Mesendoderm (in vitro differentiated cells): ENCODE measurements around the gene RASAL2.
"Not testable (repeated sequence)": the region's sequence is repeated elsewhere in the genome, so short reads cannot be mapped to it uniquely, and the experiment has no call there.

Experiments
- DNase-seq: peaks from one replicate; pipeline ENCODE4 v3.0.0; 2013
- H2AK5ac ChIP-seq: 2 replicates; pipeline ENCODE4 v1.6.1; 2013; ENCODE audit warnings: low read length, inconsistent platforms
- H2BK120ac ChIP-seq: 2 replicates; pipeline ENCODE4 v1.6.1; 2013; ENCODE audit warnings: low read depth, mild to moderate bottlenecking, low read length, moderate library complexity, mixed read lengths
- H2BK15ac ChIP-seq: replicated peaks from 2 replicates; pipeline ENCODE4 v1.6.1; 2013; ENCODE audit warnings: low read depth, mild to moderate bottlenecking, moderate library complexity
- H2BK5ac ChIP-seq: 2 replicates; pipeline ENCODE4 v1.6.1; 2013; ENCODE audit warnings: low read length, inconsistent platforms
- H3K18ac ChIP-seq: 2 replicates; pipeline ENCODE4 v1.6.1; 2013; ENCODE audit warnings: mild to moderate bottlenecking, low read length, mixed read lengths
- H3K23ac ChIP-seq: one replicate; pipeline ENCODE4 v1.6.1; 2013; ENCODE audit warnings: low read length
- H3K27ac ChIP-seq: 2 replicates; pipeline ENCODE4 v1.5.1; 2013; ENCODE audit warnings: low read depth, mild to moderate bottlenecking, inconsistent platforms, low read length, moderate library complexity
- H3K27me3 ChIP-seq: 2 replicates; pipeline ENCODE4 v1.6.1; 2013; ENCODE audit warnings: low read length, control low read depth, mild to moderate bottlenecking, inconsistent platforms; ENCODE audit not compliant: insufficient read depth, poor library complexity
- H3K36me3 ChIP-seq: 2 replicates; pipeline ENCODE4 v1.6.1; 2013; ENCODE audit warnings: low read length, inconsistent platforms; ENCODE audit not compliant: control insufficient read depth, insufficient read depth
- H3K4ac ChIP-seq: one replicate; pipeline ENCODE4 v1.6.1; 2013; ENCODE audit warnings: low read depth, mild to moderate bottlenecking, low read length, moderate library complexity
- H3K4me1 ChIP-seq: 2 replicates; pipeline ENCODE4 v1.6.1; 2013; ENCODE audit warnings: low read depth, low read length, inconsistent platforms; ENCODE audit not compliant: control insufficient read depth
- H3K4me2 ChIP-seq: 2 replicates; pipeline ENCODE4 v1.6.1; 2013; ENCODE audit warnings: low read length
- H3K4me3 ChIP-seq: 2 replicates; pipeline ENCODE4 v1.5.1; 2013; ENCODE audit warnings: mild to moderate bottlenecking, low read length
- H3K56ac ChIP-seq: one replicate; pipeline ENCODE4 v1.6.1; 2013; ENCODE audit warnings: low read length
- H3K79me1 ChIP-seq: 2 replicates; pipeline ENCODE4 v1.6.1; 2013; ENCODE audit warnings: low read length, inconsistent platforms
- H3K79me2 ChIP-seq: 2 replicates; pipeline ENCODE4 v1.6.1; 2013; ENCODE audit warnings: mild to moderate bottlenecking, low read length; ENCODE audit not compliant: control insufficient read depth, insufficient read depth
- H3K9ac ChIP-seq: 2 replicates; pipeline ENCODE4 v1.6.1; 2013; ENCODE audit warnings: low read length, inconsistent platforms
- H4K5ac ChIP-seq: one replicate; pipeline ENCODE4 v1.6.1; 2013; ENCODE audit warnings: low read length
- H4K8ac ChIP-seq: one replicate; pipeline ENCODE4 v1.6.1; 2013; ENCODE audit warnings: low read depth, mild to moderate bottlenecking, control low read depth, low read length, moderate library complexity
- WGBS: extraction: QIAGEN DNeasy Blood & Tissue Kit; methylation state at CpG from one replicate; pipeline ENCODE4 v1.1.7; 2013; ENCODE audit warnings: low lambda C conversion rate, missing lambda C conversion rate; ENCODE audit not compliant: insufficient coverage; ENCODE audit errors: extremely low coverage; 5-methylcytosine and 5-hydroxymethylcytosine counted together

The RASAL2 gene

GRCh38 chr1:178301141-178301540 lies 207.2 kb downstream of the RASAL2 start:
- no peak overlapping the region for H3K9ac ChIP-seq
- H3K56ac ChIP-seq: no peak overlapping the region
- no peak overlapping the region for H4K8ac ChIP-seq
- no peaks in the 10 kb centered on the region for H3K79me2 ChIP-seq
- H3K4me1 ChIP-seq: no peaks in the 10 kb centered on the region
- no peak overlapping the region for H2BK5ac ChIP-seq
- H2BK15ac ChIP-seq: no peak overlapping the region
- no peaks in the 10 kb centered on the region for H3K27me3 ChIP-seq
- WGBS: no CpG with 5 or more reads among the region's 1 CpG
- H3K36me3 ChIP-seq: no peaks in the 10 kb centered on the region
- H4K5ac ChIP-seq: no peak overlapping the region
- no peak overlapping the region for H3K23ac ChIP-seq
- no peak overlapping the region for H2BK120ac ChIP-seq
- no peak overlapping the region for H3K4me2 ChIP-seq
- no peak overlapping the region for H3K4me3 ChIP-seq
- DNase-seq: no peak
- no peak overlapping the region for H3K27ac ChIP-seq
- no peaks in the 10 kb centered on the region for H3K79me1 ChIP-seq
- no peak overlapping the region for H3K18ac ChIP-seq
- H3K4ac ChIP-seq: no peak overlapping the region
- no peak overlapping the region for H2AK5ac ChIP-seq

- Histone ChIP-seq H2BK5ac (no peak overlapping the region), H3K79me2 (peaks cover 3% of the 10 kb centered on the region), H2AK5ac (no peak overlapping the region), H3K4me1 (no peaks in the 10 kb centered on the region), H3K27ac (no peak overlapping the region), H3K23ac (no peak overlapping the region), H4K5ac (no peak overlapping the region), H3K4me3 (no peak overlapping the region), H3K9ac (no peak overlapping the region), H4K8ac (no peak overlapping the region), H3K79me1 (no peaks in the 10 kb centered on the region), H2BK120ac (no peak overlapping the region), H3K4me2 (no peak overlapping the region), H3K4ac (no peak overlapping the region), H3K27me3 (no peaks in the 10 kb centered on the region), H2BK15ac (no peak overlapping the region), H3K36me3 (no peaks in the 10 kb centered on the region), H3K18ac (no peak overlapping the region), H3K56ac (no peak overlapping the region)
- no CpG with 5 or more reads among the region's 1 CpG for WGBS
- no peak for DNase-seq
Measured at GRCh38 chr1:178307264-178307663, 213.4 kb downstream of the RASAL2 start.

GRCh38 chr1:178308438-178308837 lies 214.5 kb downstream of the RASAL2 start:
- H4K5ac ChIP-seq: no peak overlapping the region
- H4K8ac ChIP-seq: no peak overlapping the region
- H3K27ac ChIP-seq: no peak overlapping the region
- no peak overlapping the region for H2BK5ac ChIP-seq
- H3K4me1 ChIP-seq: no peaks in the 10 kb centered on the region
- H3K36me3 ChIP-seq: no peaks in the 10 kb centered on the region
- H3K56ac ChIP-seq: no peak overlapping the region
- no peak overlapping the region for H3K18ac ChIP-seq
- no peak overlapping the region for H3K4me2 ChIP-seq
- no peak overlapping the region for H2AK5ac ChIP-seq
- H3K27me3 ChIP-seq: no peaks in the 10 kb centered on the region
- peak; percentile 45 for DNase-seq
- H3K79me1 ChIP-seq: no peaks in the 10 kb centered on the region
- H3K4ac ChIP-seq: no peak overlapping the region
- no peak overlapping the region for H3K4me3 ChIP-seq
- H2BK120ac ChIP-seq: no peak overlapping the region
- no peak overlapping the region for H3K9ac ChIP-seq
- peaks cover 3% of the 10 kb centered on the region for H3K79me2 ChIP-seq
- no peak overlapping the region for H3K23ac ChIP-seq
- no peak overlapping the region for H2BK15ac ChIP-seq

GRCh38 chr1:178310685-178311105 lies 216.8 kb downstream of the RASAL2 start:
- no peak overlapping the region for H3K4me3 ChIP-seq
- no peak overlapping the region for H3K4me2 ChIP-seq
- DNase-seq: peak; percentile 93
- H3K4me1 ChIP-seq: no peaks in the 10 kb centered on the region
- H4K8ac ChIP-seq: no peak overlapping the region
- H3K79me1 ChIP-seq: no peaks in the 10 kb centered on the region
- H3K9ac ChIP-seq: no peak overlapping the region
- H3K27ac ChIP-seq: no peak overlapping the region
- H2AK5ac ChIP-seq: no peak overlapping the region
- no peaks in the 10 kb centered on the region for H3K36me3 ChIP-seq
- no peak overlapping the region for H2BK5ac ChIP-seq
- no peak overlapping the region for H4K5ac ChIP-seq
- no peak overlapping the region for H2BK120ac ChIP-seq
- no peaks in the 10 kb centered on the region for H3K27me3 ChIP-seq
- no CpG with 5 or more reads among the region's 1 CpG for WGBS
- H3K4ac ChIP-seq: no peak overlapping the region
- peaks cover 3% of the 10 kb centered on the region for H3K79me2 ChIP-seq
- no peak overlapping the region for H3K18ac ChIP-seq
- no peak overlapping the region for H3K56ac ChIP-seq
- no peak overlapping the region for H2BK15ac ChIP-seq
- no peak overlapping the region for H3K23ac ChIP-seq

- Histone ChIP-seq H3K79me1 (no peaks in the 10 kb centered on the region), H3K4me3 (no peak overlapping the region), H3K9ac (no peak overlapping the region), H2AK5ac (no peak overlapping the region), H3K36me3 (no peaks in the 10 kb centered on the region), H3K27me3 (no peaks in the 10 kb centered on the region), H3K4me1 (no peaks in the 10 kb centered on the region), H4K8ac (no peak overlapping the region), H3K27ac (no peak overlapping the region), H3K23ac (no peak overlapping the region), H2BK120ac (no peak overlapping the region), H3K18ac (no peak overlapping the region), H3K79me2 (peaks cover 3% of the 10 kb centered on the region), H3K4ac (no peak overlapping the region), H3K4me2 (no peak overlapping the region), H2BK15ac (no peak overlapping the region), H2BK5ac (no peak overlapping the region), H4K5ac (no peak overlapping the region), H3K56ac (no peak overlapping the region)
- DNase-seq: no peak
- WGBS: no CpG with 5 or more reads among the region's 1 CpG
Measured at GRCh38 chr1:178311164-178311563, 217.3 kb downstream of the RASAL2 start.

GRCh38 chr1:178320280-178320982 lies 226.5 kb downstream of the RASAL2 start:
- H2BK5ac ChIP-seq, H3K4me3 ChIP-seq, H2BK15ac ChIP-seq, H3K4me1 ChIP-seq, H3K18ac ChIP-seq, H4K5ac ChIP-seq, H3K4me2 ChIP-seq, H4K8ac ChIP-seq, H2BK120ac ChIP-seq, H3K4ac ChIP-seq, H3K27ac ChIP-seq, H3K79me2 ChIP-seq, H2AK5ac ChIP-seq, DNase-seq, H3K27me3 ChIP-seq, H3K36me3 ChIP-seq, H3K23ac ChIP-seq, H3K9ac ChIP-seq, H3K79me1 ChIP-seq: not testable (repeated sequence)
- no CpG with 5 or more reads among the region's 30 CpGs for WGBS
- peak overlapping the region; percentile 7 for H3K56ac ChIP-seq
